MM.1S (cell line): ENCODE measurements around the gene TMED6.

ENCODE experiments used
- CTCF ChIP-seq: fragments of 300-600 bp; sonication (generic); IDR thresholded peaks from 2 replicates; pipeline ENCODE4 v1.5.1; 2016; ENCODE audit warnings: antibody characterized with exemption, low read length, mixed read lengths
- EZH2 ChIP-seq: fragments of 300-600 bp; sonication (generic); optimal IDR thresholded peaks from 2 replicates; pipeline ENCODE3; 2017; ENCODE audit warnings: low read depth, mild to moderate bottlenecking, antibody characterized with exemption, low read length, mixed read lengths
- EZH2phosphoT487 ChIP-seq: fragments of 300-600 bp; sonication (generic); IDR thresholded peaks from 2 replicates; pipeline ENCODE4 v1.6.1; 2018; ENCODE audit warnings: antibody characterized with exemption, low read length

- TF ChIP-seq CTCF (no peak), EZH2 (no peak), EZH2phosphoT487 (no peak)
These were observed 35.0 kb upstream of the TMED6 start for GRCh38 chr16:69386596-69386995.
